K562 (cell line): ENCODE measurements around the gene ST6GALNAC3. TPM values are rescaled to one million over a fixed set of nuclear protein-coding genes. Genes with fewer than 3 reads are reported as not detected.

Experiments used
- ATAC-seq: fragments of 200-7000 bp; cut with Tn5 transposase; 3 replicates; pipeline ENCODE4 v1.9.1; 2020; ENCODE audit warnings: moderate library complexity
- BruUV-seq: library from RNA; stranded (reverse); fragments of 400-500 nt; replicated peaks from 2 replicates; lab custom pipeline; 2021; lab: Mats Ljungman, UMichigan
- CTCF ChIA-PET: fragments of 300-600 bp; formaldehyde crosslinking; extraction: SDS; loops from one replicate; lab custom pipeline; 2021; ENCODE audit warnings: low intra/inter-chr PET ratio; lab: Yijun Ruan, JAX
- POLR2A ChIA-PET: fragments of 300-600, 350-650 bp; sonication (Branson Sonifier 250); formaldehyde crosslinking; extraction: SDS; loops from one replicate; lab custom pipeline; 2021; ENCODE audit warnings: antibody characterized with exemption, inconsistent platforms; lab: Yijun Ruan, JAX
- DNase-seq, 4 experiments: peaks; one replicate each; pipeline versions ENCODE4 v3.0.0 to v3.0.0-alpha.2; 2011 to 2018; ENCODE audit warnings: low spot score in 3 of 4, mixed read lengths in 3 of 4; ENCODE audit errors: extremely low read depth in 1 of 4
- FAIRE-seq: peaks from 2 replicates; lab custom pipeline; 2011; peaks lifted over from hg19 to GRCh38; lab: Jason Lieb, UNC
- H2AFZ ChIP-seq: 2 replicates; pipeline ENCODE4 v1.6.0; 2011; ENCODE audit warnings: low read depth, low read length, control low read depth, inconsistent platforms
- H3K27ac ChIP-seq: fragments of 200-600 bp; 3 replicates; pipeline ENCODE4 v1.8.0; 2011; ENCODE audit warnings: low read depth, mild to moderate bottlenecking, control low read depth, inconsistent platforms, low read length, moderate library complexity, mixed read lengths; ENCODE audit errors: extremely low read depth
- H3K27me3 ChIP-seq, 2 experiments: fragments of 300-600 bp in 1 of 2; 2 replicates in 1 of 2; 3 replicates in 1 of 2; pipeline versions ENCODE4 v1.6.0 to v1.8.0; 2011; ENCODE audit warnings: inconsistent platforms in 2 of 2, low read length in 2 of 2, mild to moderate bottlenecking in 1 of 2, mixed read lengths in 1 of 2, moderate library complexity in 1 of 2; ENCODE audit not compliant: control insufficient read depth in 2 of 2, insufficient read depth in 2 of 2
- H3K36me3 ChIP-seq: fragments of 300-600 bp; 3 replicates; pipeline ENCODE4 v1.8.0; 2011; ENCODE audit warnings: mild to moderate bottlenecking, low read length, inconsistent platforms; ENCODE audit not compliant: control insufficient read depth, insufficient read depth
- H3K4me1 ChIP-seq, 2 experiments: fragments of 200-600 bp in 1 of 2; replicated peaks in 1 of 2; 2 replicates in 1 of 2; 3 replicates in 1 of 2; pipeline versions ENCODE4 v1.5.1 to v1.8.0; 2011; ENCODE audit warnings: inconsistent platforms in 2 of 2, low read length in 2 of 2, mild to moderate bottlenecking in 1 of 2, mixed read lengths in 1 of 2, moderate library complexity in 1 of 2; ENCODE audit not compliant: control insufficient read depth in 2 of 2, insufficient read depth in 2 of 2
- H3K4me2 ChIP-seq: 2 replicates; pipeline ENCODE4 v1.6.1; 2011; ENCODE audit warnings: low read length, control low read depth, inconsistent platforms, mixed read lengths; ENCODE audit not compliant: insufficient read depth
- H3K4me3 ChIP-seq: fragments of 200-600 bp; sonication (generic), shearing (Covaris generic); 2 replicates; pipeline ENCODE4 v1.5.1; 2016; ENCODE audit warnings: control low read depth, inconsistent platforms
- H3K79me2 ChIP-seq: fragments of 200-600 bp; 3 replicates; pipeline ENCODE4 v1.8.0; 2011; ENCODE audit warnings: low read length, inconsistent platforms; ENCODE audit not compliant: control insufficient read depth, insufficient read depth
- H3K9ac ChIP-seq, 2 experiments: 2 replicates each; pipeline versions ENCODE4 v1.6.0 to v1.6.1; 2011; ENCODE audit warnings: low read depth in 2 of 2, low read length in 2 of 2, control low read depth in 1 of 2, inconsistent platforms in 1 of 2, mild to moderate bottlenecking in 1 of 2, mixed read lengths in 1 of 2; ENCODE audit not compliant: insufficient read depth in 1 of 2
- H3K9me1 ChIP-seq: one replicate; pipeline ENCODE4 v1.6.0; 2011; ENCODE audit warnings: inconsistent platforms, mild to moderate bottlenecking, low read length, moderate library complexity; ENCODE audit not compliant: control insufficient read depth, insufficient read depth
- H3K9me3 ChIP-seq: replicated peaks from 2 replicates; pipeline ENCODE4 v1.5.1; 2011; ENCODE audit warnings: low read depth, low read length, inconsistent platforms; ENCODE audit not compliant: control insufficient read depth, insufficient read depth
- H4K20me1 ChIP-seq: replicated peaks from 2 replicates; pipeline ENCODE4 v1.6.1; 2011; ENCODE audit warnings: low read length, inconsistent platforms, mixed read lengths; ENCODE audit not compliant: control insufficient read depth, insufficient read depth
- CHCHD3 ChIP-seq: fragments of 250-450 bp; sonication (Bioruptor Pico); IDR thresholded peaks from 2 replicates; pipeline ENCODE4 v2.1.2; 2022; ENCODE audit warnings: mild to moderate bottlenecking
- ESRRB ChIP-seq: fragments of 250-450 bp; sonication (Bioruptor Pico); IDR thresholded peaks from 2 replicates; pipeline ENCODE4 v1.5.0; 2020; ENCODE audit warnings: mild to moderate bottlenecking, moderate library complexity, borderline replicate concordance
- ETS2 ChIP-seq: IDR thresholded peaks from 2 replicates; pipeline ENCODE4 v1.6.1; 2016; ENCODE audit warnings: borderline replicate concordance, missing genetic modification characterization, mild to moderate bottlenecking, moderate library complexity, missing compliant biosample characterization; ENCODE audit not compliant: poor library complexity, severe bottlenecking
- GMEB1 ChIP-seq: fragments of 250-450 bp; sonication (Bioruptor Pico); IDR thresholded peaks from 2 replicates; pipeline ENCODE4 v1.4.0; 2020; ENCODE audit warnings: mild to moderate bottlenecking
- HMG20A ChIP-seq: fragments of 450-650 bp; formaldehyde crosslinking; conservative IDR thresholded peaks from 2 replicates; pipeline ENCODE4 v1.4.0; 2020; ENCODE audit warnings: mild to moderate bottlenecking, mixed read lengths
- KDM1A ChIP-seq, 2 experiments: fragments of 450-650 bp; IDR thresholded peaks; 2 replicates each; pipeline ENCODE4 v1.6.1; 2016; ENCODE audit warnings: mild to moderate bottlenecking in 2 of 2
- MECOM ChIP-seq: fragments of 250-450 bp; sonication (Bioruptor Pico); IDR thresholded peaks from 2 replicates; pipeline ENCODE4 v1.8.0; 2022; ENCODE audit warnings: inconsistent platforms
- MTA1 ChIP-seq: fragments of 450-650 bp; IDR thresholded peaks from 2 replicates; pipeline ENCODE4 v1.6.1; 2017; ENCODE audit warnings: borderline replicate concordance
- PRDM10 ChIP-seq: fragments of 450-650 bp; IDR thresholded peaks from 2 replicates; pipeline ENCODE4 v1.6.1; 2018; ENCODE audit not compliant: partially characterized antibody
- RBM17 ChIP-seq: fragments of 200-400 bp; formaldehyde crosslinking; IDR thresholded peaks from 2 replicates; pipeline ENCODE4 v1.6.1; 2017; ENCODE audit warnings: low read depth, mild to moderate bottlenecking, low read length, borderline replicate concordance
- TBP ChIP-seq: optimal IDR thresholded peaks from 2 replicates; pipeline ENCODE3; 2011; ENCODE audit warnings: low read depth, low read length, improper control_type of control experiment
- TOE1 ChIP-seq, 2 experiments: fragments of 450-650 bp in 1 of 2; sonication (generic) in 1 of 2; formaldehyde crosslinking in 1 of 2; IDR thresholded peaks; 2 replicates each; pipeline versions ENCODE4 v1.7.1 to v1.8.0; 2016 to 2022; ENCODE audit warnings: borderline replicate concordance in 2 of 2, mild to moderate bottlenecking in 2 of 2, antibody characterized with exemption in 1 of 2, inconsistent platforms in 1 of 2, low read depth in 1 of 2, missing genetic modification reagents in 1 of 2, moderate library complexity in 1 of 2
- ZBTB5 ChIP-seq: fragments of 450-650 bp; IDR thresholded peaks from 2 replicates; pipeline ENCODE4 v1.6.1; 2017; ENCODE audit warnings: antibody characterized with exemption
- ZNF165 ChIP-seq: fragments of 250-450 bp; sonication (Bioruptor Pico); IDR thresholded peaks from 2 replicates; pipeline ENCODE4 v1.4.0; 2020; ENCODE audit warnings: borderline replicate concordance
- WGBS: fragments of 100-300 bp; shearing (Covaris generic); methylation state at CpG from one replicate; pipeline ENCODE4 v1.1.6; 2016; ENCODE audit warnings: low coverage, mixed read lengths; ENCODE audit not compliant: insufficient coverage; ENCODE audit errors: missing lambda C conversion rate; 5-methylcytosine and 5-hydroxymethylcytosine counted together
- in situ Hi-C: fragments of 300-500 bp; cut with MboI; formaldehyde crosslinking; loops from 4 replicates; pipeline ENCODE4 v1.15.0; 2018; ENCODE audit warnings: inconsistent platforms, mixed read lengths
- intact Hi-C: fragments of 100-400 bp; cut with micrococcal nuclease; formaldehyde crosslinking; loops from 2 replicates; pipeline ENCODE4 v1.14.2; 2022
- polyA plus RNA-seq, 8 experiments: library from polyadenylated mRNA; depleted of rRNA in 4 of 8; stranded (reverse) in 5 of 8; unstranded in 3 of 8; fragments of >200 nt; fragmentation: Nextera tagmentation in 2 of 8; fragmentation: Illumina TruSeq in 1 of 8; extraction: Ambion mirVana in 2 of 8; extraction: Trizol in 1 of 8; gene quantifications; 2 replicates each; pipeline versions ENCODE4 v1.2.1 to v1.2.3, GENCODE V29; 2011 to 2014; ENCODE audit warnings: inconsistent platforms in 1 of 8, missing spikeins in 1 of 8
- total RNA-seq, 7 experiments: library from RNA; depleted of rRNA in 6 of 7; stranded (reverse); fragments of >200 nt in 6 of 7; fragmentation: Illumina TruSeq in 2 of 7; extraction: Trizol in 2 of 7; gene quantifications; 2 replicates each; pipeline versions ENCODE4 v1.2.1 to v1.2.3, GENCODE V29; 2011 to 2021; ENCODE audit warnings: low replicate concordance in 1 of 7

The ST6GALNAC3 gene
- total and polyA plus RNA-seq, 9 of the 15 experiments (the other 6 are each of a cell fraction or from before 2014, with no cell fraction given): 0.04 to 0.29 (median 0.18) TPM; not detected in 6

- H3K4me1 ChIP-seq: no peaks in the 10 kb centered on the region
- WGBS: 0% methylated on average over 2 of the region's 2 CpGs
- no peaks in the 10 kb centered on the region for H4K20me1 ChIP-seq
- no peak overlapping the region for H3K9ac ChIP-seq
- no peak overlapping the region for H3K4me2 ChIP-seq
- no peak for FAIRE-seq
- POLR2A ChIA-PET: interaction anchor here (0.6 kb wide), 1 partner anchor 1634 kb away, joined by 3 read pairs; no protein-coding TSS in a partner anchor
- H3K27ac ChIP-seq: no peak overlapping the region
- no TSS peak for BruUV-seq
- no peaks in the 10 kb centered on the region for H3K9me1 ChIP-seq
- no peaks in the 10 kb centered on the region for H3K27me3 ChIP-seq
- intact Hi-C loops (no loop called here), in situ Hi-C loops (no loop called here)
- no peak overlapping the region for H2AFZ ChIP-seq
- ATAC-seq: no peak
- H3K36me3 ChIP-seq: no peaks in the 10 kb centered on the region
- CTCF ChIA-PET: no interaction called here
- H3K4me3 ChIP-seq: no peak overlapping the region
- H3K9me3 ChIP-seq: no peaks in the 10 kb centered on the region; the same call in 1 of the 2 replicates
- no peak for DNase-seq
- H3K79me2 ChIP-seq: no peaks in the 10 kb centered on the region
- no peak for TF ChIP-seq MECOM
- TF ChIP-seq ESRRB (CRISPR knock-in tag): no peak
- no peak for TF ChIP-seq ETS2
- TF ChIP-seq TOE1 (IDR thresholded peaks at IDR 0.05; ENCODE audit: borderline replicate concordance): no peak
- TF ChIP-seq TOE1 (CRISPR knock-in tag; IDR thresholded peaks at IDR 0.05; ENCODE audit: borderline replicate concordance, low read depth): no peak
- TF ChIP-seq GMEB1 (CRISPR knock-in tag): no peak
- no peak for TF ChIP-seq ZNF165 (CRISPR knock-in tag)
- no peak for TF ChIP-seq ZBTB5
- TF ChIP-seq TBP: no peak
- no peak for TF ChIP-seq KDM1A (IDR thresholded peaks at IDR 0.05)
- TF ChIP-seq MTA1: no peak
- no peak for TF ChIP-seq PRDM10
- no peak for TF ChIP-seq HMG20A (CRISPR knock-in tag)
- no peak for TF ChIP-seq CHCHD3 (CRISPR knock-in tag)
- TF ChIP-seq RBM17: no peak
Observed at GRCh38 chr1:76267631-76268030, 193.1 kb downstream of the ST6GALNAC3 start.
